H9 (cell line): ENCODE measurements around the gene LARGE1. TPM values are rescaled to one million over a fixed set of nuclear protein-coding genes. Genes with fewer than 3 reads are reported as not detected.

Experiments used
- DNase-seq: peaks from one replicate; pipeline ENCODE4 v3.0.0-alpha.2; 2017
- H2AFZ ChIP-seq: one replicate; pipeline ENCODE4 v1.6.1; 2013; ENCODE audit warnings: mild to moderate bottlenecking, low read length, control low read depth, moderate library complexity
- H2AK5ac ChIP-seq: 2 replicates; pipeline ENCODE4 v1.6.1; 2013; ENCODE audit warnings: low read length, control low read depth, mixed read lengths; ENCODE audit not compliant: insufficient read length
- H2BK120ac ChIP-seq: one replicate; pipeline ENCODE4 v1.6.1; 2013; ENCODE audit warnings: low read depth, mild to moderate bottlenecking, low read length, control low read depth, inconsistent platforms; ENCODE audit not compliant: poor library complexity, severe bottlenecking
- H2BK12ac ChIP-seq: 2 replicates; pipeline ENCODE4 v1.6.1; 2013; ENCODE audit warnings: low read length, control low read depth, mixed read lengths, low read depth; ENCODE audit not compliant: insufficient read length
- H2BK15ac ChIP-seq: 2 replicates; pipeline ENCODE4 v1.6.1; 2013; ENCODE audit warnings: low read depth, low read length, control low read depth
- H2BK20ac ChIP-seq: one replicate; pipeline ENCODE4 v1.6.1; 2013; ENCODE audit warnings: low read depth, mild to moderate bottlenecking, low read length, control low read depth, inconsistent platforms; ENCODE audit not compliant: poor library complexity, severe bottlenecking
- H2BK5ac ChIP-seq: 2 replicates; pipeline ENCODE4 v1.6.1; 2013; ENCODE audit warnings: low read length, control low read depth, mixed read lengths; ENCODE audit not compliant: insufficient read length
- H3K14ac ChIP-seq: 2 replicates; pipeline ENCODE4 v1.6.1; 2013; ENCODE audit warnings: low read length, control low read depth; ENCODE audit not compliant: insufficient read depth
- H3K18ac ChIP-seq: 2 replicates; pipeline ENCODE4 v1.6.1; 2013; ENCODE audit warnings: low read depth, mild to moderate bottlenecking, mixed read lengths, low read length, control low read depth; ENCODE audit not compliant: insufficient read length
- H3K23ac ChIP-seq: 2 replicates; pipeline ENCODE4 v1.6.1; 2013; ENCODE audit warnings: low read length, control low read depth, mixed read lengths, low read depth; ENCODE audit not compliant: insufficient read length
- H3K23me2 ChIP-seq: 2 replicates; pipeline ENCODE4 v1.6.1; 2013; ENCODE audit warnings: low read depth, mild to moderate bottlenecking, mixed read lengths, low read length, control low read depth; ENCODE audit not compliant: insufficient read length, poor library complexity, severe bottlenecking
- H3K27ac ChIP-seq: 2 replicates; pipeline ENCODE4 v1.5.1; 2013; ENCODE audit warnings: low read length, control low read depth, mixed read lengths, low read depth; ENCODE audit not compliant: insufficient read length
- H3K27me3 ChIP-seq: 2 replicates; pipeline ENCODE4 v1.6.1; 2013; ENCODE audit warnings: low read length, control low read depth, inconsistent platforms; ENCODE audit not compliant: insufficient read depth
- H3K4ac ChIP-seq: 2 replicates; pipeline ENCODE4 v1.6.1; 2013; ENCODE audit warnings: low read depth, mild to moderate bottlenecking, control low read depth, inconsistent platforms, low read length, moderate library complexity
- H3K4me1 ChIP-seq: 2 replicates; pipeline ENCODE4 v1.6.1; 2013; ENCODE audit warnings: low read length, control low read depth, inconsistent platforms; ENCODE audit not compliant: insufficient read depth
- H3K4me2 ChIP-seq: 2 replicates; pipeline ENCODE4 v1.6.1; 2013; ENCODE audit warnings: low read length, control low read depth, mixed read lengths; ENCODE audit not compliant: insufficient read length, insufficient read depth
- H3K56ac ChIP-seq: 2 replicates; pipeline ENCODE4 v1.6.1; 2013; ENCODE audit warnings: low read depth, mild to moderate bottlenecking, mixed read lengths, low read length, control low read depth; ENCODE audit not compliant: insufficient read length
- H3K79me1 ChIP-seq: 2 replicates; pipeline ENCODE4 v1.6.1; 2013; ENCODE audit warnings: low read depth, mild to moderate bottlenecking, moderate library complexity, low read length, control low read depth, inconsistent platforms; ENCODE audit not compliant: insufficient read depth, poor library complexity, severe bottlenecking
- H3K79me2 ChIP-seq: 2 replicates; pipeline ENCODE4 v1.6.1; 2013; ENCODE audit warnings: low read length, control low read depth, inconsistent platforms; ENCODE audit not compliant: insufficient read depth
- H3K9ac ChIP-seq: 2 replicates; pipeline ENCODE4 v1.6.1; 2013; ENCODE audit warnings: low read length, control low read depth, mixed read lengths; ENCODE audit not compliant: insufficient read length; ENCODE audit errors: extremely low read depth
- H3K9me3 ChIP-seq: one replicate; pipeline ENCODE4 v1.6.1; 2013; ENCODE audit warnings: low read depth, low read length, inconsistent platforms; ENCODE audit not compliant: control insufficient read depth
- H3T11ph ChIP-seq: one replicate; pipeline ENCODE4 v1.6.1; 2013; ENCODE audit warnings: mild to moderate bottlenecking, low read length, control low read depth, inconsistent platforms
- H4K20me1 ChIP-seq: one replicate; pipeline ENCODE4 v1.6.1; 2013; ENCODE audit not compliant: control insufficient read depth, insufficient read length, insufficient read depth
- H4K5ac ChIP-seq: 2 replicates; pipeline ENCODE4 v1.6.1; 2013; ENCODE audit warnings: low read depth, mild to moderate bottlenecking, mixed read lengths, low read length, control low read depth; ENCODE audit not compliant: insufficient read length
- H4K8ac ChIP-seq: replicated peaks from 2 replicates; pipeline ENCODE4 v1.6.1; 2013; ENCODE audit warnings: low read length, control low read depth, mixed read lengths, low read depth; ENCODE audit not compliant: insufficient read length
- H4K91ac ChIP-seq: 2 replicates; pipeline ENCODE4 v1.6.1; 2013; ENCODE audit warnings: low read depth, mild to moderate bottlenecking, moderate library complexity, mixed read lengths, low read length, control low read depth; ENCODE audit not compliant: insufficient read length
- H3K27ac Mint-ChIP-seq, 3 experiments: 2 replicates in 2 of 3; 3 replicates in 1 of 3; pipeline ENCODE4 v1.8.0; 2020 to 2021; ENCODE audit warnings: mixed read lengths in 3 of 3, mild to moderate bottlenecking in 1 of 3, moderate library complexity in 1 of 3
- H3K27me3 Mint-ChIP-seq: 2 replicates; pipeline ENCODE4 v1.8.0; 2021; ENCODE audit warnings: low read depth, mild to moderate bottlenecking, moderate library complexity, mixed read lengths
- H3K36me3 Mint-ChIP-seq, 3 experiments: 2 replicates in 2 of 3; 3 replicates in 1 of 3; pipeline ENCODE4 v1.8.0; 2020 to 2021; ENCODE audit warnings: low read depth in 3 of 3, mixed read lengths in 3 of 3; ENCODE audit not compliant: insufficient read depth in 1 of 3
- H3K4me1 Mint-ChIP-seq, 2 experiments: 2 replicates each; pipeline ENCODE4 v1.8.0; 2020; ENCODE audit warnings: mixed read lengths in 2 of 2
- H3K4me3 Mint-ChIP-seq, 2 experiments: 2 replicates in 1 of 2; 3 replicates in 1 of 2; pipeline ENCODE4 v1.8.0; 2020 to 2021; ENCODE audit warnings: mild to moderate bottlenecking in 2 of 2, mixed read lengths in 2 of 2, moderate library complexity in 1 of 2
- H3K9me3 Mint-ChIP-seq, 2 experiments: 2 replicates in 1 of 2; 3 replicates in 1 of 2; pipeline ENCODE4 v1.8.0; 2020; ENCODE audit warnings: mild to moderate bottlenecking in 2 of 2, mixed read lengths in 2 of 2, moderate library complexity in 1 of 2
- WGBS: extraction: QIAGEN DNeasy Blood & Tissue Kit; methylation state at CpG from one replicate; pipeline ENCODE4 v1.1.7; 2013; ENCODE audit warnings: missing lambda C conversion rate, low lambda C conversion rate, mixed read lengths; ENCODE audit not compliant: insufficient read length; ENCODE audit errors: extremely low coverage; 5-methylcytosine and 5-hydroxymethylcytosine counted together
- total RNA-seq: library from RNA; stranded (reverse); gene quantifications from 2 replicates; pipeline ENCODE4 v1.2.1, GENCODE V29; 2021
- TF ChIP-seq, protein P1 (sequence below): fragments of 200-600 bp; sonication (generic); conservative IDR thresholded peaks from 3 replicates; pipeline ENCODE4 v1.8.0; 2021; ENCODE audit warnings: antibody characterized with exemption, mild to moderate bottlenecking

The LARGE1 gene
- total RNA-seq, 1 experiment from 2014 or later, result 43.5 TPM

DNA sequence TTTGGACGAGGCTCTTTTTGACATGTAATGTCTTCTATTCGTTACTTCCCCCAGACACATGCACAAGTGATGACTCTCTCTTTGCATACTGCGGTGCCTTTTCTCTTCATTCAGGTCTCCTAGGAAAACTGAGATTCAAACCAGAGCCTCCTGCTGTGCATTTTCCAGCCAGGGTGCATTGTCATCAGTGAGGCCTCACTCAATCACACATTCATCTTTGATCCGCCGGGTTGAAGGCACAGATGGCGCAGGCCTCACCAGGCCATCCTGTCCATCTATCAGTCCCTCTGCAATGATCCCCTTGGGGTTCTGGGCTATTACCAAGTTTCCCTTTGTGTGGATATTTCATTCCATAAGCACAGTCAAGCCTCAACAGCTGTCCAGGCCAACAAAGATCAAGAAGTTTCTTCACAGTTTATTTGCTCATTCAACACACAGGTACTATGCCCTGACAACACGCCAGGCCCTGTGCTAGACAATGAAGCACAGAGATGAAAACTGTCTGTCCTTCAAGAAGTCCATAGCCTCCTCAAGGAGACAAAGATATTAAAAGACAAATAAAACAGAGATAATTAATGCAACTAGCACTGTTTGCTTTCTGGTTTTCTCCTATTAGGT is 107.8 kb downstream of the LARGE1 start:
- peak overlapping the region in 2 of 3 experiments; percentile 58 to 59; a peak in 4 of 7 replicates for H3K27ac Mint-ChIP-seq
- H3K4me1 Mint-ChIP-seq, result peaks cover 50% of the 10 kb centered on the region in 2 experiments

More for the DNA sequence above, 107.8 kb downstream of the LARGE1 start:
- no peak overlapping the region for H4K91ac ChIP-seq
- H3K27ac ChIP-seq, result no peak overlapping the region
- H3K23ac ChIP-seq, result no peak overlapping the region
- H2BK12ac ChIP-seq, result no peak overlapping the region
- H4K20me1 ChIP-seq, result no peaks in the 10 kb centered on the region
- no peaks in the 10 kb centered on the region for H3K27me3 ChIP-seq
- no peak overlapping the region for H2BK20ac ChIP-seq
- no peak for DNase-seq
- H4K8ac ChIP-seq, result no peak overlapping the region
- no peak overlapping the region for H2BK15ac ChIP-seq
- H2AK5ac ChIP-seq, result no peak overlapping the region
- Mint-ChIP-seq H3K36me3 (peaks cover 16 to 31% (median 19%) of the 10 kb centered on the region in 3 experiments; a peak in 6 of 7 replicates), H3K4me3 (no peak overlapping the region), H3K9me3 (peaks cover 7 to 13% of the 10 kb centered on the region in 2 experiments; a peak in 3 of 5 replicates), H3K27me3 (no peaks in the 10 kb centered on the region)
- peaks cover 6% of the 10 kb centered on the region for H3K79me1 ChIP-seq
- H3K9me3 ChIP-seq, result no peaks in the 10 kb centered on the region
- H3K4me2 ChIP-seq, result no peak overlapping the region
- WGBS, result no CpG with 5 or more reads among the region's 7 CpGs
- peaks cover 16% of the 10 kb centered on the region for H3K4me1 ChIP-seq
- H4K5ac ChIP-seq, result no peak overlapping the region
- no peak overlapping the region for H3K56ac ChIP-seq
- H2BK5ac ChIP-seq, result no peak overlapping the region
- no peaks in the 10 kb centered on the region for H3K23me2 ChIP-seq
- H3K9ac ChIP-seq, result no peak overlapping the region
- H3K14ac ChIP-seq, result no peak overlapping the region
- no peak overlapping the region for H2BK120ac ChIP-seq
- H3T11ph ChIP-seq, result no peak overlapping the region
- TF ChIP-seq, protein P1, sequence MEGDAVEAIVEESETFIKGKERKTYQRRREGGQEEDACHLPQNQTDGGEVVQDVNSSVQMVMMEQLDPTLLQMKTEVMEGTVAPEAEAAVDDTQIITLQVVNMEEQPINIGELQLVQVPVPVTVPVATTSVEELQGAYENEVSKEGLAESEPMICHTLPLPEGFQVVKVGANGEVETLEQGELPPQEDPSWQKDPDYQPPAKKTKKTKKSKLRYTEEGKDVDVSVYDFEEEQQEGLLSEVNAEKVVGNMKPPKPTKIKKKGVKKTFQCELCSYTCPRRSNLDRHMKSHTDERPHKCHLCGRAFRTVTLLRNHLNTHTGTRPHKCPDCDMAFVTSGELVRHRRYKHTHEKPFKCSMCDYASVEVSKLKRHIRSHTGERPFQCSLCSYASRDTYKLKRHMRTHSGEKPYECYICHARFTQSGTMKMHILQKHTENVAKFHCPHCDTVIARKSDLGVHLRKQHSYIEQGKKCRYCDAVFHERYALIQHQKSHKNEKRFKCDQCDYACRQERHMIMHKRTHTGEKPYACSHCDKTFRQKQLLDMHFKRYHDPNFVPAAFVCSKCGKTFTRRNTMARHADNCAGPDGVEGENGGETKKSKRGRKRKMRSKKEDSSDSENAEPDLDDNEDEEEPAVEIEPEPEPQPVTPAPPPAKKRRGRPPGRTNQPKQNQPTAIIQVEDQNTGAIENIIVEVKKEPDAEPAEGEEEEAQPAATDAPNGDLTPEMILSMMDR, result no peak
- H2AFZ ChIP-seq, result no peak overlapping the region
- H3K18ac ChIP-seq, result no peak overlapping the region
- H3K4ac ChIP-seq, result no peak overlapping the region
- H3K79me2 ChIP-seq, result peaks cover 39% of the 10 kb centered on the region; the same call in 1 of the 2 replicates
